GM04503 (cell line): ENCODE measurements around the gene TNPO1.
"Not testable (repeated sequence)": the region's sequence is repeated elsewhere in the genome, so short reads cannot be mapped to it uniquely, and the experiment has no call there.

ENCODE experiments used
- DNase-seq: peaks from one replicate; pipeline ENCODE4 v3.0.0-alpha.2; 2012; ENCODE audit warnings: low read depth

The TNPO1 gene

DNA sequence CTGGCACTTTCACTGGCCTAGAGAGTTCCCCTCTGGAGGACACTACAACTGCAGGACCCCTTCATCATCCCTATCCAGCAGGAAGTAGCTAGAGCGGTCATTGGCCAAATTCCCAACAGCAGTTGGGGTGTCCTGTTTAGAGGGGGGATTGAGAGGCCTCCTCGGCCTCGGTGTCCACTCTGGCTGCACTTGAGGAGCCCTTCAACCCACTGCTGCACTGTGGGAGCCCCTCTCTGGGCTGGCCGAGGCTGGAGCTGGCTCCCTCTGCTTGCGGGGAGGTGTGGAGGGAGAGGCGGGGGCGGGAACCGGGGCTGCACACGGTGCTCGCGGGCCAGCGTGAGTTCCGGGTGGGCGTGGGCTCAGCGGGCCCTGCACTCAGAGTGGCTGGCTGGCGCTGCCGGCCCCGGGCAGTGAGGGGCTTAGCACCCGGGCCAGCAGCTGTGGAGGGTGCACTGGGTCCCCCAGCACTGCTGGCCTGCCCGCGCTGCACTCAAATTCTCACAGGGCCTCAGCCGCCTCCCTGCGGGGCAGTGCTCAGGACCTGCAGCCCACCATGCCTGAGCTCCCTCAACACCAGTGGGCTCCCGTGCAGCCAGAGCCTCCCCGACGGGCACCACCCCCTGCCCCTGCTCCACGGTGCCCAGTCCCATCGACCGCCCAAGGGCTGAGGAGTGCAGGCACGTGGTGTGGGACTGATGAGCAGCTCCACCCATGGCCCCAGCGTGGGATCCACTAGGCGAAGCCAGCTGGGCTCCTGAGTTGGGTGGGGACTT, 118.7 kb downstream of the TNPO1 start:
- DNase-seq, result not testable (repeated sequence)

DNA sequence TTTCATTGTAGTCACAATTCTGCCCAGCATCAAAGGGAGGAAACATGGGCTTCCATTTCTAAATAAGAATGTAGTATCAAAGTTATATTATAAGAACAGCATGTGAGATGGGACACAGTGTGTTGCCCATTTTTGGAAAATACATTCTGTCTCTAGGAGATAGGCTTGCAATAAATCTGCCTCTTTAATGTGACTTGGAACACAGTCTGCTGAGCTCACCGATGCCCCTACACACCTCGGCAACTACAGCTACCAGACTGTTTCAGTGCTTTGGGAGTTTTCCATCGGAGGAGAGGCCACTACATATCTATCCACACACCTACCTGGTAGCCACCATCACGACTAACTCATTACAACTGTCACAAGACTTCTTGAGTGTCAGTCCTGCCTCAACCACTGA, 120.4 kb downstream of the TNPO1 start:
- DNase-seq, result no peak

DNA sequence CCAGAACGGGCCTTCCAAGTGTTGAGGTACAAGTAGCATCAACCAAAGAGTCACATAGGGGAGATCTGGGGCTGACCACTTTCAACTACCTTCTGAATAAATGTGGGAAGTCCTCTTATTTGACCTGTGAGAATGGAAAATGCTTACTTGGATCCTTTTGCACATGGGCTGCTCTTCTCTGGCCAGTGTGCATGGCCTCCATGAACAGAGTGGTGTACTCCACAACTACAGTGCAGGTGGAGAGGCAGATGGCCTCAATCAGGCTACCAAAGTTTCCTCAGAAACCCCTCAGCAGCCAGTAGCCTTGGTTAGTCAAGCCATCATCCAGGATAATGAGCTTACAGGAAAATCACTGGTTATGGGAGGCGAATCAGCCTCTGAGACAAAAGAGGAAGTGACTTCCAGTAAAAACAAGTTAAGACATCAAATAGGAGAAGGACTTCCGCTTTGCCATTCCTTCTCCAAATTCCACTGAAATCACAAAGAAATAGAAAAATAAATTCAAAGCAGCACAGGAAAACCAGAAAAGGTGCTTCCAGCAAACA, 121.1 kb downstream of the TNPO1 start:
- no peak for DNase-seq

DNA sequence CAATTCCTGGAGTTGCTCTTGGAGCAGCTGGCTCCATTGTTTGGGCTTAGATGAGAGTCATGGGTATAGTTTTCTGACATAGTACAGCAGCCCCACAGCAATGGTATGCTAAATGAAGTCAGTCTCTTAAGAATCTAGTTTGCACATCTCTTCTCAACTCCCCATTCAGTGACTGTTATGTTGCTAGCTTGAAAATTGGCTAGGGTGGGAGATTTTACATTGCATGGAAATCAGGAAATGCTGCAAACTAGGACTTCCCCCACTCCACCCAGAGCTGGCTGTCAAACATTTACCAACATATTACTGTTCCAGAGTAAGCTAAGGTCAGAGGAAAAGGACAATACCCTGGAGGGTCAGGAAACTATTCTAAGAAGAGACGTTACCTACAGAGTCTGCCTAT, 121.7 kb downstream of the TNPO1 start:
- DNase-seq, result no peak

DNA sequence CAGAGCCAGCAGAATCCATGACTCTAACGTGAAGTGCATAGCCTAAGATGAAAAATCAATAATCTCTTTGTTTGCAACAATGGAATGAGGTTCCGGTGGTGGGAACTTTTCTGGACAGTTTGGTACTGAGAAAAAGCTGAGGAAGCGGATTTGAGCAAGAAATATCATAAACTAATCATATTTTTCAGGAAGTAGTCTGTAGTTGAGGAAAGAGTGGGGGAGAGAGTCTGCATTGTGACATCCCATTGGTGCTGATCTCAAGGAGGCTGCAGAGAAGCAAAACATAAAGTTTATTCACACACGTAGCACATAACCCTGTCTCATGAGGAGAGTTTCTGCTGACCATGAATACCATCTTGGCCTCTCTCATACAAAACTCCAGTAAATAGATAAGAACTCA, 123.6 kb downstream of the TNPO1 start:
- no peak for DNase-seq

DNA sequence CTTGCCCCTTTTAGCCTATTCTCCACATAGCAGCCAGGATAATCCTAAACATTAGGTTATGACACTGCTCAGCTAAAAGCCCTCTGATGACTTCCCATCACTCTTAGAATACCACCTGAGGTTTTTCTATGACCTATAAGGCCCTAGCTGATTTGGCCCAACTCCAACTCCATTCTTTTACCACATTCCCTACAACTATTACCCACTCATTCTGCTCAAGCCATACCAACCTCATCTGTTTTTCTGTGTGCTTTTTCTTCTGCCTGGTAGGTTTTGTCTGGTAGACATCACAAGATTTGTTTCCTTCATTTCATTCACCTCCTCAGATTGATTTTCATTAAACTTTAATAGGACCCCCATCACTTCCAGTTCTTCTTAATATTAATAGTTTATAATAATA, 126.8 kb downstream of the TNPO1 start:
- no peak for DNase-seq

DNA sequence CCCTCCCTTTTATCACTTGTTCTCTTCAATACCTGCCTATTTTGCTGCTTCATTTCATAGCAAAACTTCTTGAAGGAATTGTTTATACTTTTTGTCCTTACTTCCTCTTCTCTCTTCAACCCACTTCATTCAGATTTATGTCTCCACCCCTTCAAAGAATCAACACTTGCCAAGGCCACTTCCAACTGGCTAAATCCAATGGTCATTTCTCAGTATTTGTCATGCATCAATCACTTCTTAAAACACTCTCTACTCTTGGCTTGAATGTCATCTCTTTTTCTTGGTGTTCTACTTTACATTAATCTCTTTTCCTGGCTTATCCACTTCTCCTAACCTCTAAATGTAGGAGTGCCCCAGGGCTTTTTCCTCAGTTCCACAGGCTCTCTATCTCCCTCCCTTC, 131.0 kb downstream of the TNPO1 start:
- no peak for DNase-seq

DNA sequence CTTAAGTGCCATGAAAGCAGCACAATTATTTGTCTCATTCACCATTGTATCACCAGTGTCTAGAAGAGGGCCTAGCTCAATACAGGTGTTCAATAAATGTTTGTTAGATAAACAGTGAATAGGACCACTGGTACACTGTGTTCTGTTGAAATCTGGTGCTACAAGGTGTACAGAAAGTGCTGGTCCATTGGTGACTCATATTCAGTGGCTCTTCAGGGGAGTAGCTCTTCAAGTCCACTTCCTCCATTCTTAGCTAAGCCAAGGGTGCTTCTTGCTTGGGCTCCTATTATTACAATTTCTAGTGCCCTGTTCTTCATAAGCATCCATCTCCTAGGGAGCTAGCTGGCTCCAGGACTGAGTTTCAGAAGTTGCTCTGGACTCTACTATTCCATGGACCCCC, 133.0 kb downstream of the TNPO1 start:
- no peak for DNase-seq

DNA sequence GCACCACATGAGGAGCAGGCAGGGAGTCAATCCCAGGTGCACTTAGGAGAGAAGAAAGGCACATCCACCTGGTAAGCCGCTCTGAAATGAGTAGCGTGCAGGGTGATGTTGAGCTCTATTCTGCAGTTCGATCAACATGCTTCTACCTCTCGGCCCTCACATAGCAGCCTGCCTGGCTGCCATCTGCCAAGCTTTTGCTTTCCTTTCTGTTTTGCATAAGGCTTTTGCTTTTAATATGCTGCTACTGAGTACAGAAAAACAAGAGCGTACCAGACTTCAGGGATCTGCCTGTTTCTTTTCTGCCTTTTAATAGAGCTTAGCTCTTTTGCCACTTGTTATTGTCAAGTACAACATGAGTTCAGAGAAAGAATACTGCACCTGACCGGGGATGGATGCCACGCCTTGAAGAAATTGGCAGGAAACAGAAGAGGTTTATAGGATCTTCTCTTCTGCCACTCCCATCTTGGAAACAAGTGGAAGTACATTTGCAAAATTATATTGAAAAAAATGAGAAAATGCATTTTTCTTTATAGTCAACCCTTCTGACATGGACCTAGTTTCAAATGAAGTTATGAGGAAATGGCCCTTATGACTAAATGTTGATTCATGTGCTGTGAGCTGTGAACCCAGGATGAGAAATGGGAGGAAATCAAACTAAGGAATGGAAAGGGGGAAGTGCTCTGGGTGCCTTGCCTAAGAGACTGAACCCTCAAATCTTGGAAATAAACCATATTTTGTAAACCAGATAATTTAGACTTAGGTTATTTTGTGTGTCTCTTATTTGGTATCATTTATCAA, 135.4 kb downstream of the TNPO1 start:
- DNase-seq, result peak; percentile 45

DNA sequence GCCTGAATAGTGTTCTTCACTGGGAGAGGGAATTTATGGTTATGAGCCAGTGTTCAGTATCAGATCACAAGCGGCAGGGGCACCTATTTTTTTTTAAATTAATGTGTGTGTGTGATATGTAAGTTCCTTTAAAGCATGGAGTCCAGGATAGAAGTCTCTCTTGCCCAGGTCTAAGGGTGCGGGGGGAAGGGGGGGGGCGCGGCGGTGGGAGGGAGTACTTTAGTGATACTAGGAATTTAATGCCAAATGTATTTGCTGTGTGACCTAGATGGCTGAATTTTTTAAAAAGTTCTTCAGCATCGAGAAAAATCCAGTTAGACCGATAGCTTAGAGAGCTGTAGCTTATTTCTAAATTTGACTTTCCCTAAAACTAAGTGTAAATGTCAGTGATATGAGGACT, 137.9 kb downstream of the TNPO1 start:
- no peak for DNase-seq

DNA sequence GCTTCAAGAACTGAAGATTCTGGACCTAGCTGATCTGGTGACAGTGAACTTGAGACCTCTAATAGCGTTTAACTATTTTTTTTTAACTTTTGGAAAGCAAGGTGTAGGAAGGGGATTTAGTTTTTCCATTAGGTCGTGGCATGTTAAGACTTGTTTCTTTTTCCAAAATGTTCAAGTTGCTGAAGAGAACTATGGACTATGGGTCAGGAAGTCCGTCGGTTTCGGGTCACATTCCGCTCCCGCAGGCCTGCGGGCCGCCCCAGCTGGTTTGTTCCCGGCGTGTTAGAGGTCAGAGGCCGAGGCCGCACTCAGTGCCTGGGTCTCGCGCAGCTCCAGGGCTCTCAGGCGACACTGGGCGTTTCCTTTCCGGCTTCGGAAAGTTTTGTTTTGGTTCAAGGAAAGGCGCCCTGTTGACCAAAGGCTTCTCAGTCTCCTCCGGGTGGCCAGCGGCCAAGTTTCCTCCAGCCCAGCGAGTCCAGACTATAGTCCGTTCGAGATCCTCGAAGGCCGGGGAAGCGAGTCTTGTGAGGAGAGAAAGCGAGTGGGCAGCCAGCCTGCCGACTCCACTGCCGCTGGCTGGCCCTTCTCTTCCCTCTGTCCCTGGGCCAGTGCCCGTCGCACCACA, 138.8 kb downstream of the TNPO1 start:
- DNase-seq, result no peak

DNA sequence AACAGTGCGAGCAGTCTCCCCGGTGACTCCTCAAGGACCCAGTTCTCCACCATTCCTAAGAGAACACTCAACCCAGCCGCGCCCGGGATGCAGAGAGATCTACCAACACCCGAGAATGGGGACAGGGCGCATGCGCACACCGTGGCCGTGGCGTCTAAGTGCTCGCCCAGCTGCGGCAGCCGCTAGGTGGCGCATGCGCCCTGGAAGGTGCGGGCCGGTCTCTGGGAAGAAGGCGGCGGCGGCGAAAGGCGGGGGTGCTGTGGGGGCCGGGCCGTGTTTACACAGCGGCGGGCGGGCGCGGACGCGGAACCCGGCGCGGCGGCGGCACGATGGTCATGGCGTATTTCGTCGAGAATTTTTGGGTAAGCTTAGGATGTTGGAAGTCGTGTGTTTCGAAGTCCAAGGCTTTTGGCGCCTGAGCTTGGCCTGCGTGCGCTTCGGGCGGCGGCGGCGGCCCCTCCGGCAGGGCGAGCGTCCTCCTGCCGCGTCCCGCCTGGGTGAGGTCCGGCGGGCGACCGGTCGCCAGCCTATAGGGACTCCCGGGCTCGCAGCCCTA, 139.4 kb downstream of the TNPO1 start, which contains the start of gene FCHO2:
FCHO2 (plus strand) TSS at position 274 of the 556 bp plus-strand sequence; CDS start at position 330, 56 bp downstream.
- peak; percentile 75 for DNase-seq

DNA sequence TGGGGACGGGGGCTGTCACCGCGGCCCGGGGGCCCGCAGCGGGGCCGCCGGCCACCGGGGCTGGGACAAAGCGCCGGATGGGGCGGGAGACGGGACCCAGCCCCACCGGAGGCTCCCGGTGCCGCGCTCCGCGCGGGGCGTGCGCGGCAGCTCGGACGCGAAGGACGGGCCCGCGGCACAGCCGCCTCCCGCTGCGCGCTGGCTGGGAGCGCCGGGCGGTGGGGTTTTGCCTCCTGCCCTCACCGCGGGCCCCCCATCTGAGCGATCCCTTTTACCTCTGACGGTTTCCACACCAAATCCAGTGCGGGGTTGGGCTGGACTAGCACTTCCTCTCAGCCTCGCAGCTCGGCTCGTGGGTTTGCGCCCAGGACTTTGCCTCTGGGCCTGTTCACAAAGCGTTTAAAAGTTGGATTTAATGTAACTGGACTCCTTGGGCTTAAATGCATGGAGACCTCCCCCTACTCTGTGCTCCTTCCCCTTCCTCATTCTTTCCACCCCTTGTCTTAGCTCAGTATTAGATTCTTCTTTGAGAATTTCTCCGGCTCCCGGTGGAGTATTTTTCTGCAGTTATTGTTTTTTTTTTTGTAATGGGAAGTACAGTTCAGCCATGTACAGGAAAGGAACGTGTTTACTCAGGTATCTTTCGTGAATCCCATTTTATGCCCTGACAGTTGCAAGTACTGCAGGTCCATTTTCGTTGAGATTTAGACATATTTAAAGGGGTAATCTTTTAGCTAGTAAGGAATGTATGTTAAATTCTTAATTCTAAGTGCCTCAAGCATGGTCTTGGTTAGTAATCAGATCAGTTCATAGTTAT, 140.1 kb downstream of the TNPO1 start:
- DNase-seq, result no peak

DNA sequence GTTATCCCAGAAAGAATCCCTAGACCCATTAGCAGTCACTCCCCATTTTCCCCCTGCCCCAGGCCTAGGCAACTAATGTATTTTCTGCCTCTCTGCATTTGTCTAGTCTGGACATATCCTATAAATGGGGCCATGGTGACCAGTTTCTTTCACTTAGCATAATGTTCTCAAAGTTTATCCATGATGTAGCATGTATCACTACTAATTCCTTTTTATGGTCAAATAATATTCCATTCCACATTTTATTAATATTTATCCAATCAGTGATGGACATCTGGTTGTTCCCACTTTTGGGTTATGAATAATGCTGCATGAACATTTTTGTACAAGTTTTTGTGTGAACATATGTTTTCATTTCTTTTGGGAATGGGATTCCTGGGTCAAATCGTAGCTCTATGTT, 140.9 kb downstream of the TNPO1 start:
- DNase-seq, result no peak

DNA sequence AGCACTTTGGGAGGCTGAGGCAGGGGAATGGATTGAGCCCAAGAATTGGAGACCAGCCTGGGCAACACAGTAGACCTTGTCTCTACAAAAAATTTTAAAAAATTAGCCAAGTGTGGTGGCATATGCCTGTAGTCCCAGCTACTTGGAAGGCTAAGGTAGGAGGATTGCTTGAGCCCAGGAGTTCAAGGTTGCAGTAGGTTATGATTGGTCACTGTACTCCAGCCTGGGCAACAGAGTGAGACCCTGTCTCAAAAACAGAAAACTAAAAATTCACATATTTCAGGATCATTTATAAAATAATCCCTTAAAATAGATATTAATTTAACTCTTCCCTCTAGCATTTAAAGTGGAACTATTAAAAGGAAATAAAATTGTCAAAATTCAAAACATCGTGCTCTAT, 142.8 kb downstream of the TNPO1 start:
- no peak for DNase-seq
